GM12878 (cell line): ENCODE measurements around the gene TDRKH.

Source experiments
- FOXK2 ChIP-seq: fragments of 450-650 bp; IDR thresholded peaks from 2 replicates; pipeline ENCODE4 v1.6.1; 2017; ENCODE audit warnings: mild to moderate bottlenecking, moderate library complexity
- JUND ChIP-seq: IDR thresholded peaks from 2 replicates; pipeline ENCODE4 v1.6.1; 2012; ENCODE audit warnings: low read depth, mild to moderate bottlenecking, low read length, improper control_type of control experiment, moderate library complexity
- PAX8 ChIP-seq: fragments of 450-650 bp; IDR thresholded peaks from 2 replicates; pipeline ENCODE4 v1.6.1; 2017; ENCODE audit warnings: mild to moderate bottlenecking, moderate library complexity
- POLR2A ChIP-seq: IDR thresholded peaks from 2 replicates; pipeline ENCODE4 v1.6.1; 2011; ENCODE audit warnings: low read depth, mild to moderate bottlenecking, low read length
- SIX5 ChIP-seq: IDR thresholded peaks from 2 replicates; pipeline ENCODE4 v1.6.1; 2011; ENCODE audit warnings: mild to moderate bottlenecking, low read depth, low read length, moderate library complexity; ENCODE audit not compliant: severe bottlenecking
- SP1 ChIP-seq: IDR thresholded peaks from one replicate; pipeline ENCODE4 v1.6.1; 2011; ENCODE audit warnings: low read depth, low read length
- TF ChIP-seq, protein P1 (sequence below), 3 experiments: IDR thresholded peaks in 2 of 3; conservative IDR thresholded peaks in 1 of 3; 2 replicates each; pipeline ENCODE4 v1.5.1; 2011; ENCODE audit warnings: low read depth in 3 of 3, low read length in 3 of 3, mild to moderate bottlenecking in 3 of 3, control low read depth in 2 of 3, moderate library complexity in 2 of 3, inconsistent platforms in 1 of 3, mixed read lengths in 1 of 3; ENCODE audit not compliant: control insufficient read depth in 2 of 3, insufficient read depth in 1 of 3; ENCODE audit errors: extremely low read depth in 1 of 3

DNA sequence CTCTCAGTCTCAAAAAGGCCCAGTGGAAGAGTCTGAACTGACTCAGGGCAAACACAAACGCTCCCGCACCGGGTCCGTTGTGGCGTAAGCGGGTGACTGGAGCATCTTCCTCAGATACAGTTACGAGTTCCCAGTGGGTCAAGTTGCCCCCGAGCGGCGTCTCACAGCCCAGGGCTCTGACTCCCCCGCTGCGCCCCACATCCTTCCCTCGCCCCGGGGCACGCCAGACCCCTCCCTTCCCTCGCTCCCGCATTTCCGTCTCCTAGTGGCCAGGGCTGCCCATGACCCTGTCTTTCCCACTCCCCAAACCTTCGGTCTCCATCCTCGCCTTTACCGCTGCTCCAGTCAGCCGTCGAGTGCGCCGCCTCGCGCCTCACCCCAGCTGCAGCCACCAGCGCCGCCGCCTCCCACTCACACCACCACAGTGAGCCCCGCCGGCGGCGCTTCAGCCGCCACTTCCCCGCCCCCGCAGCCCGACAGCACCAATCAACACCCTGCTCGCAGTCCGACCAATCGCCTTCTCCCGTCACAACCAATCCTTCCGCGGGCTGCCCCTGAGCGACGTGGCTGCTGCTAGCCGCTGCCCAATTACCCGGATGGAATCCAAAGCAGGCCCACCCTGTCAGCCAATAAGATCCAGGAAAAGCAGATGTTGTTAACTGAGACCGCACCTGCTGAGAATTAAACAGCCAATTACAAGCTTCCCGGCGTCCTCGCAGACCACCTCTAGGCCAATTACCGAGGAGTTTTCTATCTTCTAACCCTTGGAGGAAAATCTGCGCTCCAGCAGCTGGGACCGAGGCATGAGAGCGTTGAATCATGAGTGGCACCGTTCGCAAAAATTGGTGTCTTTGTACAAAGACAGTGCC lies at the start of gene TDRKH:
- TF ChIP-seq, protein P1, sequence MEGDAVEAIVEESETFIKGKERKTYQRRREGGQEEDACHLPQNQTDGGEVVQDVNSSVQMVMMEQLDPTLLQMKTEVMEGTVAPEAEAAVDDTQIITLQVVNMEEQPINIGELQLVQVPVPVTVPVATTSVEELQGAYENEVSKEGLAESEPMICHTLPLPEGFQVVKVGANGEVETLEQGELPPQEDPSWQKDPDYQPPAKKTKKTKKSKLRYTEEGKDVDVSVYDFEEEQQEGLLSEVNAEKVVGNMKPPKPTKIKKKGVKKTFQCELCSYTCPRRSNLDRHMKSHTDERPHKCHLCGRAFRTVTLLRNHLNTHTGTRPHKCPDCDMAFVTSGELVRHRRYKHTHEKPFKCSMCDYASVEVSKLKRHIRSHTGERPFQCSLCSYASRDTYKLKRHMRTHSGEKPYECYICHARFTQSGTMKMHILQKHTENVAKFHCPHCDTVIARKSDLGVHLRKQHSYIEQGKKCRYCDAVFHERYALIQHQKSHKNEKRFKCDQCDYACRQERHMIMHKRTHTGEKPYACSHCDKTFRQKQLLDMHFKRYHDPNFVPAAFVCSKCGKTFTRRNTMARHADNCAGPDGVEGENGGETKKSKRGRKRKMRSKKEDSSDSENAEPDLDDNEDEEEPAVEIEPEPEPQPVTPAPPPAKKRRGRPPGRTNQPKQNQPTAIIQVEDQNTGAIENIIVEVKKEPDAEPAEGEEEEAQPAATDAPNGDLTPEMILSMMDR (IDR thresholded peaks at IDR 0.05 in 2 of 3, conservative IDR thresholded peaks at IDR 0.05 in 1 of 3; ENCODE audit: control insufficient read depth in 2 of 3, extremely low read depth in 1 of 3, insufficient read depth in 1 of 3, low read depth in 3 of 3, low read length in 3 of 3) = peak; percentile 17 to 36 (median 23); a peak in 3 of 6 replicates
- TF ChIP-seq FOXK2 = peak; percentile 59
- TF ChIP-seq JUND = no peak
- no peak for TF ChIP-seq SIX5
- peak; percentile 100 for TF ChIP-seq SP1
- no peak for TF ChIP-seq PAX8
- TF ChIP-seq POLR2A = peak; percentile 88
